Measurements from ENCODE around the gene ADCYAP1R1. TPM values are rescaled to one million over a fixed set of nuclear protein-coding genes. Genes with fewer than 3 reads are reported as not detected.

Gene ADCYAP1R1
- total RNA-seq, 1 experiment from 2014 or later: 0.12 TPM

DNA sequence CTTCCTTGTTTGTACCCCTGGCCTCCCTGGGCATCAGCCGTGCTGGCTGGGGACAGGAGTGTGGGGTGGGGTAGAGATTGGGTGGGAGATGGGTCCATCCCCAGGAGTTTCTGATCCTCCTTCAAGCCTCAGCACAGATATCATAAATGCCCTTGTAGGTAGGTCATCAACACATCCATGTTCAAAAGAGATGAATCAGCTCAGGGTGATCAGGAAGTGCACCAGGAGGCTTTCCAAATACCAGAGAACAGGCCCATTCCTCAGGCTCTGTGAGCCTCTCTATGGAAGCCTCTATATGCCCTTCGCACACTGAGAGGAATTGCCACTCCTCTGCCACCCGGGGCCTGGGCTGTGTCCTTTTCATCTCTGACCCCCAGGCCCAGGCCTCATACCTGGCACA is 31.9 kb upstream of the ADCYAP1R1 start:
- peaks cover 0 to 5% of the 10 kb centered on the region in 2 experiments; a peak in 1 of 4 replicates for H3K4me1 ChIP-seq (ENCODE audit: control insufficient read depth in 1 of 2, insufficient read depth in 2 of 2, low read length in 2 of 2)
- H3K79me2 ChIP-seq (ENCODE audit: insufficient read depth, low read length): no peaks in the 10 kb centered on the region
- no peak overlapping the region for H3K27ac ChIP-seq (ENCODE audit: low read depth, low read length)
- no peaks in the 10 kb centered on the region for H3K27me3 ChIP-seq (ENCODE audit: insufficient read depth, low read length)
- no peak overlapping the region for H2AFZ ChIP-seq (ENCODE audit: low read depth, low read length, poor library complexity, severe bottlenecking)
- no peak overlapping the region for H3K9ac ChIP-seq (ENCODE audit: low read length)
- no peak for DNase-seq (ENCODE audit: low read depth, low spot score)
- H3K36me3 ChIP-seq (ENCODE audit: control insufficient read depth in 1 of 2, insufficient read depth in 2 of 2, low read length in 2 of 2): no peaks in the 10 kb centered on the region
- no peak for TF ChIP-seq YY1 (IDR thresholded peaks at IDR 0.05; ENCODE audit: extremely low read depth, insufficient replicate concordance, low read depth, low read length)
- no peak for TF ChIP-seq MAX (IDR thresholded peaks at IDR 0.05)
- no peak for TF ChIP-seq POLR2A (IDR thresholded peaks at IDR 0.05; ENCODE audit: borderline replicate concordance, extremely low read depth, insufficient read depth, insufficient read length)
- TF ChIP-seq ZNF274 (IDR thresholded peaks at IDR 0.05; ENCODE audit: low read depth, low read length): no peak
- TF ChIP-seq, protein P1, sequence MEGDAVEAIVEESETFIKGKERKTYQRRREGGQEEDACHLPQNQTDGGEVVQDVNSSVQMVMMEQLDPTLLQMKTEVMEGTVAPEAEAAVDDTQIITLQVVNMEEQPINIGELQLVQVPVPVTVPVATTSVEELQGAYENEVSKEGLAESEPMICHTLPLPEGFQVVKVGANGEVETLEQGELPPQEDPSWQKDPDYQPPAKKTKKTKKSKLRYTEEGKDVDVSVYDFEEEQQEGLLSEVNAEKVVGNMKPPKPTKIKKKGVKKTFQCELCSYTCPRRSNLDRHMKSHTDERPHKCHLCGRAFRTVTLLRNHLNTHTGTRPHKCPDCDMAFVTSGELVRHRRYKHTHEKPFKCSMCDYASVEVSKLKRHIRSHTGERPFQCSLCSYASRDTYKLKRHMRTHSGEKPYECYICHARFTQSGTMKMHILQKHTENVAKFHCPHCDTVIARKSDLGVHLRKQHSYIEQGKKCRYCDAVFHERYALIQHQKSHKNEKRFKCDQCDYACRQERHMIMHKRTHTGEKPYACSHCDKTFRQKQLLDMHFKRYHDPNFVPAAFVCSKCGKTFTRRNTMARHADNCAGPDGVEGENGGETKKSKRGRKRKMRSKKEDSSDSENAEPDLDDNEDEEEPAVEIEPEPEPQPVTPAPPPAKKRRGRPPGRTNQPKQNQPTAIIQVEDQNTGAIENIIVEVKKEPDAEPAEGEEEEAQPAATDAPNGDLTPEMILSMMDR (IDR thresholded peaks at IDR 0.05 in 2 of 3, conservative IDR thresholded peaks at IDR 0.05 in 1 of 3; ENCODE audit: borderline replicate concordance in 1 of 3, insufficient read depth in 1 of 3, low read depth in 2 of 3, low read length in 2 of 3): no peak
- TF ChIP-seq, protein P2, sequence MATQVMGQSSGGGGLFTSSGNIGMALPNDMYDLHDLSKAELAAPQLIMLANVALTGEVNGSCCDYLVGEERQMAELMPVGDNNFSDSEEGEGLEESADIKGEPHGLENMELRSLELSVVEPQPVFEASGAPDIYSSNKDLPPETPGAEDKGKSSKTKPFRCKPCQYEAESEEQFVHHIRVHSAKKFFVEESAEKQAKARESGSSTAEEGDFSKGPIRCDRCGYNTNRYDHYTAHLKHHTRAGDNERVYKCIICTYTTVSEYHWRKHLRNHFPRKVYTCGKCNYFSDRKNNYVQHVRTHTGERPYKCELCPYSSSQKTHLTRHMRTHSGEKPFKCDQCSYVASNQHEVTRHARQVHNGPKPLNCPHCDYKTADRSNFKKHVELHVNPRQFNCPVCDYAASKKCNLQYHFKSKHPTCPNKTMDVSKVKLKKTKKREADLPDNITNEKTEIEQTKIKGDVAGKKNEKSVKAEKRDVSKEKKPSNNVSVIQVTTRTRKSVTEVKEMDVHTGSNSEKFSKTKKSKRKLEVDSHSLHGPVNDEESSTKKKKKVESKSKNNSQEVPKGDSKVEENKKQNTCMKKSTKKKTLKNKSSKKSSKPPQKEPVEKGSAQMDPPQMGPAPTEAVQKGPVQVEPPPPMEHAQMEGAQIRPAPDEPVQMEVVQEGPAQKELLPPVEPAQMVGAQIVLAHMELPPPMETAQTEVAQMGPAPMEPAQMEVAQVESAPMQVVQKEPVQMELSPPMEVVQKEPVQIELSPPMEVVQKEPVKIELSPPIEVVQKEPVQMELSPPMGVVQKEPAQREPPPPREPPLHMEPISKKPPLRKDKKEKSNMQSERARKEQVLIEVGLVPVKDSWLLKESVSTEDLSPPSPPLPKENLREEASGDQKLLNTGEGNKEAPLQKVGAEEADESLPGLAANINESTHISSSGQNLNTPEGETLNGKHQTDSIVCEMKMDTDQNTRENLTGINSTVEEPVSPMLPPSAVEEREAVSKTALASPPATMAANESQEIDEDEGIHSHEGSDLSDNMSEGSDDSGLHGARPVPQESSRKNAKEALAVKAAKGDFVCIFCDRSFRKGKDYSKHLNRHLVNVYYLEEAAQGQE (IDR thresholded peaks at IDR 0.05; ENCODE audit: low read depth): no peak
- no peak for TF ChIP-seq JUND (IDR thresholded peaks at IDR 0.05)
- TF ChIP-seq FOSL1 (IDR thresholded peaks at IDR 0.05; ENCODE audit: low read depth): no peak
- TF ChIP-seq POLR2AphosphoS5 (IDR thresholded peaks at IDR 0.05; ENCODE audit: low read depth, low read length): no peak
- no peak for TF ChIP-seq SIN3A (IDR thresholded peaks at IDR 0.05; ENCODE audit: low read depth)
- TF ChIP-seq ZFX (IDR thresholded peaks at IDR 0.05): no peak
- TF ChIP-seq ELF1 (IDR thresholded peaks at IDR 0.05; ENCODE audit: borderline replicate concordance, low read depth): no peak
- TF ChIP-seq EGR1 (IDR thresholded peaks at IDR 0.05; ENCODE audit: low read depth): no peak
- no peak for TF ChIP-seq ZBTB33 (IDR thresholded peaks at IDR 0.05; ENCODE audit: extremely low read depth, insufficient replicate concordance, low read length)
- TF ChIP-seq EZH2phosphoT487 (IDR thresholded peaks at IDR 0.05; ENCODE audit: borderline replicate concordance): no peak
- intact Hi-C loops (cut with micrococcal nuclease): no loop called here
- no peaks in the 10 kb centered on the region for H3K9me3 ChIP-seq (ENCODE audit: control insufficient read depth in 1 of 2, insufficient read depth in 1 of 2, low read depth in 1 of 2, low read length in 2 of 2)
- no peak overlapping the region for H3K4me2 ChIP-seq (ENCODE audit: low read length)
- POLR2A ChIA-PET: no interaction called here
- RAD21 ChIA-PET (ENCODE audit: low non-redundant PET in 1 of 2, low total read pairs in 2 of 2, uncharacterized antibody in 2 of 2, unreplicated experiment in 2 of 2): no interaction called here
- H4K20me1 ChIP-seq (ENCODE audit: insufficient read depth): no peaks in the 10 kb centered on the region
- no peak overlapping the region for H3K4me3 ChIP-seq (replicated peaks in 1 of 2; ENCODE audit: low read depth in 1 of 2, low read length in 2 of 2)
- ATAC-seq: peak; percentile 44; the same call in 1 of the 2 replicates
- no peaks in the 10 kb centered on the region for H3K9me2 ChIP-seq (ENCODE audit: insufficient read depth)
- CTCF ChIA-PET: interaction anchor here (1.2 kb wide), 1 partner anchor 102 kb away, joined by 4 read pairs; no protein-coding TSS in a partner anchor
- no TSS peak for BruUV-seq (replicated peaks)

Data from HCT116 (cell line).